Loucy (cell line): ENCODE measurements around the gene HEXIM1.

ENCODE experiments used
- H2AFZ ChIP-seq: fragments of 200-600 bp; sonication (generic); 2 replicates; pipeline ENCODE4 v1.6.0; 2016; ENCODE audit warnings: antibody characterized with exemption, mild to moderate bottlenecking, low read length, moderate library complexity
- H3F3A ChIP-seq: fragments of 200-600 bp; 2 replicates; pipeline ENCODE4 v1.6.0; 2016; ENCODE audit warnings: antibody characterized with exemption, low read depth, mild to moderate bottlenecking
- H3K27me3 ChIP-seq: fragments of 200-600 bp; sonication (generic); 2 replicates; pipeline ENCODE4 v1.6.1; 2014; ENCODE audit warnings: low read length, mild to moderate bottlenecking; ENCODE audit not compliant: insufficient read depth, poor library complexity, severe bottlenecking
- H3K36me3 ChIP-seq: fragments of 200-600 bp; sonication (generic); 2 replicates; pipeline ENCODE4 v1.6.1; 2016; ENCODE audit warnings: low read length; ENCODE audit not compliant: insufficient read depth
- H3K4me1 ChIP-seq: fragments of 200-600 bp; sonication (generic); 2 replicates; pipeline ENCODE4 v1.5.1; 2014; ENCODE audit warnings: low read length, mild to moderate bottlenecking; ENCODE audit not compliant: insufficient read depth, poor library complexity, severe bottlenecking
- H3K4me2 ChIP-seq: fragments of 200-600 bp; sonication (generic); 2 replicates; pipeline ENCODE4 v1.6.0; 2014; ENCODE audit warnings: antibody characterized with exemption, low read length, low read depth, mild to moderate bottlenecking; ENCODE audit not compliant: poor library complexity, severe bottlenecking
- H3K4me3 ChIP-seq: fragments of 200-600 bp; sonication (generic); 2 replicates; pipeline ENCODE4 v1.5.1; 2014; ENCODE audit warnings: low read length, mild to moderate bottlenecking, mixed read lengths; ENCODE audit not compliant: poor library complexity, severe bottlenecking
- H3K79me2 ChIP-seq: fragments of 200-600 bp; sonication (generic); 2 replicates; pipeline ENCODE4 v1.6.1; 2014; ENCODE audit warnings: low read length; ENCODE audit not compliant: insufficient read depth
- H3K9ac ChIP-seq: fragments of 200-600 bp; sonication (generic); 2 replicates; pipeline ENCODE4 v1.6.0; 2014; ENCODE audit warnings: mild to moderate bottlenecking, low read depth, low read length, moderate library complexity; ENCODE audit not compliant: poor library complexity, severe bottlenecking
- H3K9me2 ChIP-seq: fragments of 200-600 bp; sonication (generic); replicated peaks from 2 replicates; pipeline ENCODE4 v1.6.1; 2016; ENCODE audit warnings: low read depth, low read length, mixed read lengths
- H3K9me3 ChIP-seq: fragments of 200-600 bp; sonication (generic); 2 replicates; pipeline ENCODE4 v1.6.1; 2014; ENCODE audit warnings: mild to moderate bottlenecking, antibody characterized with exemption, low read length, low read depth; ENCODE audit not compliant: insufficient read depth
- H4K20me1 ChIP-seq: fragments of 200-600 bp; sonication (generic); 2 replicates; pipeline ENCODE4 v1.6.0; 2014; ENCODE audit warnings: antibody characterized with exemption, low read length, mild to moderate bottlenecking; ENCODE audit not compliant: insufficient read depth, poor library complexity, severe bottlenecking
- CTCF ChIP-seq: fragments of 200-600 bp; sonication (generic); conservative IDR thresholded peaks from 2 replicates; pipeline ENCODE4 v1.5.1; 2014; ENCODE audit warnings: mild to moderate bottlenecking, antibody characterized with exemption, low read length
- EZH2phosphoT487 ChIP-seq: fragments of 200-600 bp; IDR thresholded peaks from 2 replicates; pipeline ENCODE4 v1.6.1; 2018; ENCODE audit warnings: antibody characterized with exemption, mild to moderate bottlenecking, moderate library complexity, borderline replicate concordance

The HEXIM1 gene

GRCh38 chr17:45132320-45132571 lies 16.0 kb upstream of the HEXIM1 start, which contains the start of gene PLCD3:
PLCD3 (minus strand) TSS chr17:45132515; CDS start chr17:45132410, 105 bp downstream.
- no peaks in the 10 kb centered on the region for H3K36me3 ChIP-seq
- H3K9me3 ChIP-seq, result no peaks in the 10 kb centered on the region
- H4K20me1 ChIP-seq, result no peaks in the 10 kb centered on the region
- peaks cover 14% of the 10 kb centered on the region; the same call in 1 of the 2 replicates for H3K79me2 ChIP-seq
- peak within 1 kb of the TSS; percentile 71 for H3K9ac ChIP-seq
- H3K9me2 ChIP-seq, result no peaks in the 10 kb centered on the region
- peak within 1 kb of the TSS; percentile 96 for H3K4me3 ChIP-seq
- TF ChIP-seq EZH2phosphoT487 (no peak), CTCF (no peak)
- H3F3A ChIP-seq, result no peaks in the 10 kb centered on the region
- H3K4me2 ChIP-seq, result peak within 1 kb of the TSS; percentile 100
- H3K4me1 ChIP-seq, result peaks cover 16% of the 10 kb centered on the region
- H3K27me3 ChIP-seq, result no peaks in the 10 kb centered on the region
- peak within 1 kb of the TSS; percentile 99 for H2AFZ ChIP-seq

- Histone ChIP-seq H3K9me2 (no peaks in the 10 kb centered on the region), H3K4me3 (peak overlapping the region; percentile 96), H3K4me1 (peaks cover 16% of the 10 kb centered on the region), H3K9ac (peak overlapping the region; percentile 71), H4K20me1 (no peaks in the 10 kb centered on the region), H3K36me3 (no peaks in the 10 kb centered on the region), H3K9me3 (no peaks in the 10 kb centered on the region), H3K79me2 (peaks cover 14% of the 10 kb centered on the region; the same call in 1 of the 2 replicates), H3K4me2 (peak overlapping the region; percentile 100), H3F3A (no peaks in the 10 kb centered on the region), H2AFZ (peak overlapping the region; percentile 99), H3K27me3 (no peaks in the 10 kb centered on the region)
- peak; percentile 60 for TF ChIP-seq CTCF
- TF ChIP-seq EZH2phosphoT487, result no peak
Observed at GRCh38 chr17:45132572-45133463, 15.5 kb upstream of the HEXIM1 start.

DNA sequence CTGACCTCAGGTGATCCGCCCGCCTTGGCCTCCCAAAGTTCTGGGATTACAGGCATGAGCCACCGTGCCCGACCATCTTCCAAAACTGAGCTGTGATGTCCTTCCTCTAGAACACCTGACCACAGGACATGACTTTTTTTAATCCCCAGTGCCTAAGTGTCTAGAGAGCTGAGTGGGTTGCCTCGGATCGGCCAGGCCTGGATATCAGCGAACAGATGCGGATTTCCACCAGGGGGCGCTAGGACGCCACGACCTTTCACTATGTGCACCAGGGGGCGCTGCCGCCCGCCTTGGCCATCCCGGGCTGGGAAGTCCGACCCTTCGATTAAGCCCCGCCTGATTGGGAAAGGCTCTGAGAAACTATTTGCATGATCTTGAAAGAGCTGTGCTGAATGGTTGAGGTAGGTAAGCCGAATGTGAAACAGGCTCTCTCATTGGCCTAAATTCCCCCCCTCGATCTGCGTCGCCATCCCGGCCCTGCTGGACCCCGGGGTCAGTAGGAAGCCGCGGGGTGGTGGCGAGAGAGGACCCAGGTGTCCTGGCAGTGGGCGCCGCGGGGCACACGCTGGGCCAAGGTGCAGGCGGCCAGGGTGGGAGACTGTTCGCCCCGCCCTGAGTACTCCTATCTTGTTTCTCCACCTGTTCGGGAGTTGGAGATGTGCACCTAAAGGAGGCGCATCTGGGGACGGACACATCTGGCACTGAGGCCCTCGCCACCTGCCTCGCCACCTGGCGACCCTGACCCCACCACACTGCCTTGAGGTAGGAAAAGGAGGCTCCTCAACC lies 12.9 kb upstream of the HEXIM1 start, which contains the start of gene ACBD4:
TSS of gene ACBD4 (plus strand) at position 496 of the 786 bp plus-strand sequence. CDS start 458 bp downstream, outside the sequence.
- Histone ChIP-seq H2AFZ (peak within 1 kb of the TSS; percentile 85), H3K36me3 (no peaks in the 10 kb centered on the region), H3F3A (no peaks in the 10 kb centered on the region), H3K9ac (peak within 1 kb of the TSS; percentile 79), H3K9me2 (no peaks in the 10 kb centered on the region), H3K9me3 (no peaks in the 10 kb centered on the region), H3K4me2 (peak within 1 kb of the TSS; percentile 91), H3K4me1 (peaks cover 16% of the 10 kb centered on the region), H3K27me3 (no peaks in the 10 kb centered on the region), H3K4me3 (peak within 1 kb of the TSS; percentile 87), H4K20me1 (no peaks in the 10 kb centered on the region), H3K79me2 (peaks cover 14% of the 10 kb centered on the region; the same call in 1 of the 2 replicates)
- TF ChIP-seq CTCF (peak; percentile 100), EZH2phosphoT487 (no peak)
